ENCODE measurements around the gene CIAPIN1.

CIAPIN1 gene

DNA sequence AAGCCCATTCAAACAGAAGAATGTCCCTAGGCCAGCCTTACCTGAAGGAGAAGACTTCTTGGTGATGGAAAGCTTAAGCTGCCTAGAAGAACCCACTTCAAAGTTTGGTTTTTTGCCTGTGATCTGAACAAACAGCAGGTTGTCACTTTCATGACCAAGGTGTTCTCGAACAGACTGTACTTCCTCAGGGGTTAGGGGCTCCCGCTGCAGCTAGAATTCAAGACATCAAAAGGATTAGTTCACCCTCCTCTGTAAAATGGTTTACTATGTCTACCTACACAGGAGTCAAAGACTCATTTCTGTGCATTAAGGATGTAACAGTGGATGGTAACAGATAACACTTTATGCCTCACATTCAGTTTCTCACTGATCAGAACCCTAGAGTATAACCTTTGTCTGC, 13.2 kb downstream of the CIAPIN1 start:
- no peak for TF ChIP-seq CTCF (IDR thresholded peaks at IDR 0.05; ENCODE audit: insufficient read depth, missing control alignments)
- DNase-seq (ENCODE audit: insufficient read length, low spot score): no peak
- FAIRE-seq: no peak

- FAIRE-seq (no peak), DNase-seq (ENCODE audit: insufficient read length, low spot score) (no peak)
- no peak for TF ChIP-seq CTCF (IDR thresholded peaks at IDR 0.05; ENCODE audit: insufficient read depth, missing control alignments)
Observed at GRCh38 chr16:57432989-57433388, 14.2 kb downstream of the CIAPIN1 start.

DNA sequence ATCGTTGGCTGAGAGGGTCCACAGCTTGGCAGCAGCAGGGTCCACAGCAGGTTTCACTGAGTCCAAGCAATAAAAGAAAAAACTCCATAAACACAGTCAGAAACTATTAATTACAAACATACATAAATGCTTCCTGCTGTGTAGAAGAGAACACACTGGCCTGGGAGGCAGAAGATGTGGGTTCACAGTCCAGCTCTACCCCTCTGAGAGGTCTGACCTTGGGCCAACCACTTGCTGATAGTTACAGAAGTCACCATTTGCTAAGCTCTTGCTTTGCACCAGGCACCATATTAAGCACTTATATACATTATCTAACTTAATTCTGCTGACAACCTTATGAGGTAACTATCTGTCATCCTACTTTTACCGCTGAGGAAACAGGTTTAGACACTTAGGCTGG, 14.7 kb downstream of the CIAPIN1 start:
- FAIRE-seq (no peak), DNase-seq (ENCODE audit: insufficient read length, low spot score) (no peak)
- no peak for TF ChIP-seq CTCF (IDR thresholded peaks at IDR 0.05; ENCODE audit: insufficient read depth, missing control alignments)

GRCh38 chr16:57430955-57431354, 16.2 kb downstream of the CIAPIN1 start:
- no peak for TF ChIP-seq CTCF (IDR thresholded peaks at IDR 0.05; ENCODE audit: insufficient read depth, missing control alignments)
- FAIRE-seq (no peak), DNase-seq (ENCODE audit: insufficient read length, low spot score) (no peak)

- DNase-seq (ENCODE audit: insufficient read length, low spot score) (peak; percentile 27), FAIRE-seq (no peak)
- TF ChIP-seq CTCF (IDR thresholded peaks at IDR 0.05; ENCODE audit: insufficient read depth, missing control alignments): peak; percentile 13
Observed at GRCh38 chr16:57427824-57428223, 19.4 kb downstream of the CIAPIN1 start.

DNA sequence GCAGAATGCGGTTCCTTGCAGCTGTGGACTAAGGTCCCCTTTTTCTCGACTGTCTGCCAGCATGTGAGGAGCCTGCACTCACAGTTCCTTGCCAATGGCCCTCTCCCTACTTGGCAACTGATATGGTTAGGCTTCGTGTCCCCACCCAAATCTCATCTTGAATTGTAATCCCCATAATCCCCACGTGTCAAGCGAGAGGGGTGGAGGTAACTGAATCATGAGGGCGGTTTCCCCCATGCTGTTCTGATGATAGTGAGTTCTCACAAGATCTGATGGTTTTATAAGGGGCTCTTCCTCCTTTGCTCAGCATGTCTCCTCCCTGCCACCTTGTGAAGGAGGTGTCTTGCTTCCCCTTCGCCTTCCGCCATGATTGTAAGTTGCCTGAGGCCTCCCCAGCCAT, 19.9 kb downstream of the CIAPIN1 start:
- DNase-seq (ENCODE audit: insufficient read length, low spot score) (no peak), FAIRE-seq (no peak)
- TF ChIP-seq CTCF (IDR thresholded peaks at IDR 0.05; ENCODE audit: insufficient read depth, missing control alignments): no peak

DNA sequence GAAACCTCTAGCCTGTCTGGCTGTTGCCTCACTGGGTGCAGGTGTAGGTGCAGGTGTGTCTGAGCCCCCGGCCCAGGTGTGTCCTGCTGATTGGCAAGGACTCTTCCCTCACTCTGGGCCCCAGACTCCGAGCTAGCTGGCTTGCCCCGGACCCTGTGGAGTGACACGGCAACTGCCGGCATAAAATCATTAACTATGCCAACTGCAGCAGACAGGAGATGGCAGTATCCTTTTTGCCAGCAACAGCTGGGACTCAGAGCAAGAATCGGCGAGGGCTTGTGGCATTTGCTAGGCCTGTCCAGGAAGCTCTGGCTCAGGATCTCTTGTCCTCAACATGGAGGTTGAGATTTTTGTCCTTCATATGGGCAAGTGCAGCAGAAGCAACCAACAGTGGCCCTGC, 20.8 kb downstream of the CIAPIN1 start:
- DNase-seq (ENCODE audit: insufficient read length, low spot score) (no peak), FAIRE-seq (no peak)
- TF ChIP-seq CTCF (IDR thresholded peaks at IDR 0.05; ENCODE audit: insufficient read depth, missing control alignments): no peak
